RWPE2 (cell line): ENCODE measurements around the gene GOT2.
A peak's percentile ranks its signal among the peaks of the same experiment; 100 is the strongest.

Source experiments
- ATAC-seq: fragments of 200-7000 bp; cut with Tn5 transposase; 3 replicates; pipeline ENCODE4 v1.9.1; 2021; ENCODE audit warnings: low read depth
- DNase-seq: peaks from one replicate; pipeline ENCODE4 v3.0.0-alpha.2; 2020; ENCODE audit warnings: low spot score
- H3K27ac ChIP-seq: fragments of 450-650 bp; 2 replicates; pipeline ENCODE4 v1.5.1; 2017; ENCODE audit warnings: mild to moderate bottlenecking; ENCODE audit not compliant: poor library complexity, severe bottlenecking
- H3K27me3 ChIP-seq: fragments of 250-450 bp; sonication (Bioruptor Pico); 2 replicates; pipeline ENCODE4 v1.5.1; 2021; ENCODE audit warnings: mild to moderate bottlenecking, moderate library complexity; ENCODE audit not compliant: insufficient read depth, poor library complexity, severe bottlenecking
- H3K36me3 ChIP-seq: fragments of 250-450 bp; sonication (Bioruptor Pico); 2 replicates; pipeline ENCODE4 v1.5.1; 2020; ENCODE audit warnings: low read depth, mild to moderate bottlenecking, moderate library complexity
- H3K4me1 ChIP-seq: fragments of 250-450 bp; sonication (Bioruptor Pico); 2 replicates; pipeline ENCODE4 v1.5.1; 2021; ENCODE audit warnings: mild to moderate bottlenecking, moderate library complexity; ENCODE audit not compliant: insufficient read depth, poor library complexity, severe bottlenecking
- H3K4me3 ChIP-seq: fragments of 250-450 bp; sonication (Bioruptor Pico); 2 replicates; pipeline ENCODE4 v1.5.1; 2021; ENCODE audit warnings: mild to moderate bottlenecking, moderate library complexity; ENCODE audit not compliant: severe bottlenecking
- H3K9me3 ChIP-seq: fragments of 250-450 bp; sonication (Bioruptor Pico); 2 replicates; pipeline ENCODE4 v1.5.1; 2021; ENCODE audit warnings: mild to moderate bottlenecking, moderate library complexity; ENCODE audit not compliant: severe bottlenecking
- CTCF ChIP-seq: fragments of 450-650 bp; IDR thresholded peaks from one replicate; pipeline ENCODE4 v1.5.1; 2017; ENCODE audit warnings: mild to moderate bottlenecking, moderate library complexity; ENCODE audit not compliant: poor library complexity, severe bottlenecking

The GOT2 gene

GRCh38 chr16:58684354-58685083 is 49.6 kb downstream of the GOT2 start, which contains the start of gene SLC38A7:
TSS of gene SLC38A7 (minus strand) at chr16:58684770. CDS start at chr16:58680126, 4,644 bp downstream.
- peak within 1 kb of the TSS; percentile 65 for H3K4me3 ChIP-seq
- H3K36me3 ChIP-seq = 0 out of 2 replicates have a peak, but pooled peaks cover 1% of the 10 kb centered on the region
- no peaks in the 10 kb centered on the region for H3K27me3 ChIP-seq
- DNase-seq (peak; percentile 80), ATAC-seq (peak; percentile 95)
- no peak within 1 kb of the TSS for H3K27ac ChIP-seq
- H3K4me1 ChIP-seq = no peaks in the 10 kb centered on the region
- no peak for TF ChIP-seq CTCF
- no peaks in the 10 kb centered on the region for H3K9me3 ChIP-seq

DNA sequence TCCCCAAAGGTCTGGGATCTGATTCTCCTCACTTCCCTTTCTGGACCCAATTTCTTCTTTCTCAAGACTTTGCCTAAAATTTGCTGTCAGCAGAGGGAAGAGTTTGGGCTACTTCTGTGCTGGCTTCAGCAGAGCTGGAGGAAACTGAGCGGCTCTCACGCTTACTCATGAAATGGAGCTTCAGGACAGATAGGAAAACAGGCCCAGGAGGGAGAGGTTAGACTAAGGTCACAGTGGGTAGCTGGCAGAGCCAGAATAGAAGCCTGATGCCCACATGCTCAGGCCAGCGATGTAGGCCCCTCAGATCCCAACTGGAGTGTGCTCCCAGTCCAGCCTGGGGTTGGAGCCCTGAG is 50.1 kb downstream of the GOT2 start:
- peak; percentile 28; the same call in 2 of the 3 replicates for ATAC-seq
- Histone ChIP-seq H3K27me3 (no peaks in the 10 kb centered on the region), H3K4me3 (peak overlapping the region; percentile 65), H3K9me3 (no peaks in the 10 kb centered on the region), H3K4me1 (no peaks in the 10 kb centered on the region), H3K27ac (no peak overlapping the region), H3K36me3 (peaks cover 5% of the 10 kb centered on the region; the same call in 1 of the 2 replicates)
- TF ChIP-seq CTCF = no peak
- DNase-seq = no peak

DNA sequence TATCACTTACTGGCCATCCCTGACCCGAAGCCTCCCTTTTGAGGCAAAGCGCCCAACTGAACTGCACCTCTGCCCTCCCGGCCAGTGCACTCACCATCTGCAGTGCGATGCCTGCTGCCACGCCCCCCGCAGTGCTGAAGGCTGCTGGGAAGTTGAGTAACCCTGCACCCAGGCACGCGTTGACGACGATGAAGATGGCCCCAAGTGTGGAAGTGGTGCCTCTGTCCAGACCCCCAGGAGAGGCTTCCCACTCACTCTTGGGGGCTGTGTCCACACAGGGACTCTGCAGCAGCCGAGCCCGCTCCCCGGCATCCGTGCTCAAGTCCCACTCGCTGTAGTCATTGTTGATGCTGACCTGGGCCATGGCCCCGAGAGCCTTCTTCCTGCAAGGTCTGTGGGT is 54.4 kb downstream of the GOT2 start:
- Histone ChIP-seq H3K9me3 (no peaks in the 10 kb centered on the region), H3K36me3 (peaks cover 9% of the 10 kb centered on the region), H3K27me3 (no peaks in the 10 kb centered on the region), H3K27ac (no peak overlapping the region), H3K4me1 (no peaks in the 10 kb centered on the region), H3K4me3 (no peak overlapping the region)
- DNase-seq = no peak
- no peak for ATAC-seq
- no peak for TF ChIP-seq CTCF

DNA sequence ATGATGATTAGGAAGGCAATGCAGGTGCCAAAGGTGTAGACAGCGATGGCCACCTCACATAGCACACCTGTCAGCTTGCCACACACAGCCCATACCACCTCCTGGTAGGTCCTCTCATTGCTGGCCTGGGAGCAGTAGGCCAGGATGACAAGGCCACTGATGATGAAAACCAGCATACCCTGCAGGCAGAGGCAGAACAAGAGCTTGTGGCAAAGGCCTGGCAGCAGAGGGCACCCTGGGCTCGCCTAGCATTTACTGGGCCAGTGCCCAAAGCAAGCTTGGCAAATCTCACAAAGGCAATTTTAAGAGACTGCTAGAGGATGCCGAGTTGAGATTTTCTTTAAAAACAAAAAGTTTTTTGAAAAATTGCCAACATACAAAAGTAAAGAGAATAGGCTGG is 55.4 kb downstream of the GOT2 start:
- no peak overlapping the region for H3K27ac ChIP-seq
- H3K4me1 ChIP-seq = no peaks in the 10 kb centered on the region
- no peaks in the 10 kb centered on the region for H3K9me3 ChIP-seq
- peak; percentile 25 for TF ChIP-seq CTCF
- DNase-seq (no peak), ATAC-seq (peak; percentile 73)
- H3K4me3 ChIP-seq = no peak overlapping the region
- no peaks in the 10 kb centered on the region for H3K27me3 ChIP-seq
- peaks cover 9% of the 10 kb centered on the region for H3K36me3 ChIP-seq

DNA sequence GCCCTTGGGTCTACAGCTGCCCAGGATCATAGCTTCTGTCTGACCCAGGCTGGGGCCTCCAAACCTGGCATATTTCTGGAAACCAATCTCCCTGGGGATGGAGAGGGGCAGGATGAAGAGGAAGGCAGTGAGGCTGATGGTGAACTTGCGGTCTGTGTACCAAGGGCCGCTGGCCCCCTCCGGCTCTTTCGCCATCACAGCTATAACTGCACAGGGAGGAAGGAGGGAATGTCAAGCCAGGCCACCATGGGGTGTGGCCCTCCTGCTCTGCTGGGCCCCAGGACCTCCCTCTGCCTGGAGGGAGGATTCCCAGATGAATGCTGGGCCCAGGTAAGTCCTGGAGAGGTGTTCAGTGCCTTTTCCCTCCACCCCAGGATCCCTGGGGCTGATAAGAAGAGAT is 55.8 kb downstream of the GOT2 start:
- Histone ChIP-seq H3K27ac (no peak overlapping the region), H3K4me1 (no peaks in the 10 kb centered on the region), H3K27me3 (no peaks in the 10 kb centered on the region), H3K36me3 (peaks cover 9% of the 10 kb centered on the region), H3K9me3 (no peaks in the 10 kb centered on the region), H3K4me3 (no peak overlapping the region)
- TF ChIP-seq CTCF = no peak
- DNase-seq = no peak
- no peak for ATAC-seq
